Keratinocyte (primary cell): ENCODE results near the gene CHRDL2.

Experiments used
- EZH2 ChIP-seq: IDR thresholded peaks from one replicate; pipeline ENCODE4 v1.6.1; 2012; ENCODE audit warnings: inconsistent platforms, mild to moderate bottlenecking, low read length, moderate library complexity
- TF ChIP-seq, protein P1 (sequence below), 3 experiments: IDR thresholded peaks in 1 of 3; conservative IDR thresholded peaks in 1 of 3; optimal IDR thresholded peaks in 1 of 3; 2 replicates in 2 of 3; 3 replicates in 1 of 3; pipeline versions ENCODE3 to v1.5.1; 2011; ENCODE audit warnings: low read length in 3 of 3, mild to moderate bottlenecking in 3 of 3, moderate library complexity in 2 of 3, control low read depth in 1 of 3, inconsistent platforms in 1 of 3; ENCODE audit not compliant: insufficient read depth in 2 of 3; ENCODE audit errors: extremely low read depth in 1 of 3

- TF ChIP-seq, protein P1, sequence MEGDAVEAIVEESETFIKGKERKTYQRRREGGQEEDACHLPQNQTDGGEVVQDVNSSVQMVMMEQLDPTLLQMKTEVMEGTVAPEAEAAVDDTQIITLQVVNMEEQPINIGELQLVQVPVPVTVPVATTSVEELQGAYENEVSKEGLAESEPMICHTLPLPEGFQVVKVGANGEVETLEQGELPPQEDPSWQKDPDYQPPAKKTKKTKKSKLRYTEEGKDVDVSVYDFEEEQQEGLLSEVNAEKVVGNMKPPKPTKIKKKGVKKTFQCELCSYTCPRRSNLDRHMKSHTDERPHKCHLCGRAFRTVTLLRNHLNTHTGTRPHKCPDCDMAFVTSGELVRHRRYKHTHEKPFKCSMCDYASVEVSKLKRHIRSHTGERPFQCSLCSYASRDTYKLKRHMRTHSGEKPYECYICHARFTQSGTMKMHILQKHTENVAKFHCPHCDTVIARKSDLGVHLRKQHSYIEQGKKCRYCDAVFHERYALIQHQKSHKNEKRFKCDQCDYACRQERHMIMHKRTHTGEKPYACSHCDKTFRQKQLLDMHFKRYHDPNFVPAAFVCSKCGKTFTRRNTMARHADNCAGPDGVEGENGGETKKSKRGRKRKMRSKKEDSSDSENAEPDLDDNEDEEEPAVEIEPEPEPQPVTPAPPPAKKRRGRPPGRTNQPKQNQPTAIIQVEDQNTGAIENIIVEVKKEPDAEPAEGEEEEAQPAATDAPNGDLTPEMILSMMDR (optimal IDR thresholded peaks at IDR 0.05 in 1 of 3, IDR thresholded peaks at IDR 0.05 in 1 of 3, conservative IDR thresholded peaks at IDR 0.05 in 1 of 3; ENCODE audit: extremely low read depth in 1 of 3, insufficient read depth in 2 of 3, low read length in 3 of 3): no peak
- TF ChIP-seq EZH2: no peak
Measured at GRCh38 chr11:74714904-74715303, 16.3 kb downstream of the CHRDL2 start.
